Measurements from ENCODE around the gene SF3A1.

DNA sequence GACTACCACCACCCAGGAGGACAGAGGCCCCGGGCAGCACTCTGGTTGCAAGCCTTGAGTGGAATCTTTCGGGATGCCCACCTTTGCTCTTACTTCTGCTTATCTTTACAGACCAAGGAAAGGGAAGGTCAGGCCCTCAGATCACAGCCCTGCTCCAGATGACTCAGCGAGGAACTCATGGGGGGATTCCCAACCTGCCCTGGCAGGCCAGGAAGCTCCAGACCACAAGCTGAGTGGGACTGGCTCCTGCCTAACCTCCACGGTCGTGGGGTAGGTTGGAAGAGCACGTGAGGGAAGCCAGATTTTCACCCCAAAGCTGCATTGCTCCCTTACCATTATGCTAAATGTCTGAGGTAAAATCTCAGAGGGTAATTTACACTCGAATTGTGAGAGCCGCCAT is 41.8 kb downstream of the SF3A1 start:
- no peak for TF ChIP-seq EZH2 (IDR thresholded peaks at IDR 0.05; ENCODE audit: borderline replicate concordance)
- TF ChIP-seq, protein P1, sequence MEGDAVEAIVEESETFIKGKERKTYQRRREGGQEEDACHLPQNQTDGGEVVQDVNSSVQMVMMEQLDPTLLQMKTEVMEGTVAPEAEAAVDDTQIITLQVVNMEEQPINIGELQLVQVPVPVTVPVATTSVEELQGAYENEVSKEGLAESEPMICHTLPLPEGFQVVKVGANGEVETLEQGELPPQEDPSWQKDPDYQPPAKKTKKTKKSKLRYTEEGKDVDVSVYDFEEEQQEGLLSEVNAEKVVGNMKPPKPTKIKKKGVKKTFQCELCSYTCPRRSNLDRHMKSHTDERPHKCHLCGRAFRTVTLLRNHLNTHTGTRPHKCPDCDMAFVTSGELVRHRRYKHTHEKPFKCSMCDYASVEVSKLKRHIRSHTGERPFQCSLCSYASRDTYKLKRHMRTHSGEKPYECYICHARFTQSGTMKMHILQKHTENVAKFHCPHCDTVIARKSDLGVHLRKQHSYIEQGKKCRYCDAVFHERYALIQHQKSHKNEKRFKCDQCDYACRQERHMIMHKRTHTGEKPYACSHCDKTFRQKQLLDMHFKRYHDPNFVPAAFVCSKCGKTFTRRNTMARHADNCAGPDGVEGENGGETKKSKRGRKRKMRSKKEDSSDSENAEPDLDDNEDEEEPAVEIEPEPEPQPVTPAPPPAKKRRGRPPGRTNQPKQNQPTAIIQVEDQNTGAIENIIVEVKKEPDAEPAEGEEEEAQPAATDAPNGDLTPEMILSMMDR (IDR thresholded peaks at IDR 0.05; ENCODE audit: poor library complexity): no peak

All from hepatocyte (in vitro differentiated cells).